Sigmoid colon (tissue), 7 donors: ENCODE measurements around the gene MBP. TPM values are rescaled to one million over a fixed set of nuclear protein-coding genes. Genes with fewer than 3 reads are reported as not detected.

ENCODE experiments used
- DNase-seq: peaks from one replicate; pipeline ENCODE4 v3.0.0-alpha.2; 2019
- H3K27ac ChIP-seq, 4 donors: fragments of 200-600 bp; sonication (generic); one replicate each; pipeline ENCODE4 v1.5.1; 2016 to 2019; ENCODE audit warnings: mild to moderate bottlenecking in 1 of 4
- H3K27me3 ChIP-seq, 3 donors: fragments of 200-600 bp; sonication (generic); one replicate each; pipeline ENCODE4 v1.5.1; 2019; ENCODE audit warnings: mild to moderate bottlenecking in 1 of 3
- H3K36me3 ChIP-seq, 4 donors: fragments of 200-600 bp; sonication (generic); one replicate each; pipeline ENCODE4 v1.5.1; 2016 to 2019
- H3K4me1 ChIP-seq, 4 donors: fragments of 200-600 bp; sonication (generic); one replicate each; pipeline ENCODE4 v1.5.1; 2017 to 2019
- H3K4me3 ChIP-seq, 4 donors: fragments of 200-600 bp; sonication (generic); one replicate each; pipeline ENCODE4 v1.5.1; 2017 to 2019; ENCODE audit warnings: mild to moderate bottlenecking in 2 of 4, moderate library complexity in 1 of 4
- H3K9me3 ChIP-seq, 4 donors: fragments of 200-600 bp in 3 of 4; sonication (generic) in 3 of 4; one replicate each; pipeline versions ENCODE4 v1.5.1 to v1.6.1; 2013 to 2019
- CTCF ChIP-seq, 4 experiments: fragments of 450-650 bp in 3 of 4; fragments of 200-600 bp in 1 of 4; IDR thresholded peaks; one replicate each; pipeline ENCODE4 v1.5.1; 2016 to 2019; ENCODE audit warnings: antibody characterized with exemption in 4 of 4, mild to moderate bottlenecking in 3 of 4, moderate library complexity in 2 of 4
- EP300 ChIP-seq, 4 donors: sonication (generic); formaldehyde crosslinking; IDR thresholded peaks; one replicate each; pipeline ENCODE4 v1.6.1; 2017; ENCODE audit warnings: antibody characterized with exemption in 4 of 4
- POLR2A ChIP-seq, 2 donors: fragments of 450-650 bp; IDR thresholded peaks; one replicate each; pipeline ENCODE4 v1.6.1; 2016; ENCODE audit warnings: antibody characterized with exemption in 2 of 2, mild to moderate bottlenecking in 2 of 2, moderate library complexity in 2 of 2
- POLR2AphosphoS5 ChIP-seq, 4 donors: sonication (generic); formaldehyde crosslinking; IDR thresholded peaks; one replicate each; pipeline ENCODE4 v1.6.1; 2017; ENCODE audit warnings: antibody characterized with exemption in 4 of 4
- WGBS, 2 donors: extraction: QIAGEN DNeasy Blood & Tissue Kit; methylation state at CpG; one replicate each; pipeline ENCODE4 v1.1.7; 2013; 5-methylcytosine and 5-hydroxymethylcytosine counted together
- intact Hi-C: fragments of 100-400 bp; cut with DNase I; formaldehyde crosslinking; loops from one replicate; pipeline ENCODE4 v1.15.1; 2023
- polyA plus RNA-seq, 3 donors: library from polyadenylated mRNA; stranded (reverse); fragments of 200-250 nt; gene quantifications; one replicate each; pipeline ENCODE4 v1.2.3, GENCODE V29; 2013
- total RNA-seq, 4 donors: library from RNA; depleted of rRNA; stranded (reverse); fragments of >200 nt; gene quantifications; one replicate each; pipeline ENCODE4 v1.1.0, GENCODE V29; 2016
- donor health status: healthy with polysubstance abuse.
- donor health status: Bipolar disorder and iron deficiency.
- donor health status: healthy.

MBP gene
- total and polyA plus RNA-seq, 7 donors = 18.3 to 30.7 (median 24.0) TPM

- 72 to 74% methylated on average over 5 of the region's 5 CpGs for WGBS, 2 donors
- intact Hi-C loops = loop anchor here (5.0 kb wide), 1 partner anchor 50 kb away; no protein-coding TSS in a partner anchor
- Histone ChIP-seq H3K36me3 (no peaks in the 10 kb centered on the region), H3K27ac (peak overlapping the region; percentile 53 to 74 (median 68)), H3K9me3 (no peaks in the 10 kb centered on the region), H3K4me3 (no peak overlapping the region), H3K4me1 (peaks cover 0 to 37% (median 31%) of the 10 kb centered on the region in 4 donors), H3K27me3 (no peaks in the 10 kb centered on the region)
- DNase-seq = no peak
- TF ChIP-seq EP300 (IDR thresholded peaks at IDR 0.05) (no peak), POLR2AphosphoS5 (IDR thresholded peaks at IDR 0.05) (no peak), CTCF (IDR thresholded peaks at IDR 0.05) (no peak), POLR2A (IDR thresholded peaks at IDR 0.05) (no peak)
Measured at GRCh38 chr18:77107292-77107691, 25.3 kb downstream of the MBP start.

GRCh38 chr18:77106331-77106730 lies 26.3 kb downstream of the MBP start:
- TF ChIP-seq CTCF (IDR thresholded peaks at IDR 0.05) (no peak), POLR2A (IDR thresholded peaks at IDR 0.05) (no peak), POLR2AphosphoS5 (IDR thresholded peaks at IDR 0.05) (no peak)
- intact Hi-C loops = loop anchor here (5.0 kb wide), 1 partner anchor 49 kb away; no protein-coding TSS in a partner anchor

GRCh38 chr18:77105680-77106079 lies 26.9 kb downstream of the MBP start:
- Histone ChIP-seq H3K27me3 (no peaks in the 10 kb centered on the region), H3K36me3 (no peaks in the 10 kb centered on the region), H3K4me1 (peaks cover 0 to 53% (median 46%) of the 10 kb centered on the region in 4 donors), H3K9me3 (no peaks in the 10 kb centered on the region), H3K4me3 (no peak overlapping the region), H3K27ac (peak overlapping the region in 1 of 4 donors; percentile 74)
- 36 to 81% methylated on average over 3 of the region's 3 CpGs for WGBS, 2 donors
- no peak for DNase-seq
- intact Hi-C loops = loop anchor here (5.0 kb wide), 1 partner anchor 48 kb away; no protein-coding TSS in a partner anchor
- TF ChIP-seq POLR2A (IDR thresholded peaks at IDR 0.05) (no peak), CTCF (IDR thresholded peaks at IDR 0.05) (no peak), POLR2AphosphoS5 (IDR thresholded peaks at IDR 0.05) (no peak), EP300 (IDR thresholded peaks at IDR 0.05) (no peak)

More at GRCh38 chr18:77106331-77106730, 26.3 kb downstream of the MBP start:
- DNase-seq = no peak
- Histone ChIP-seq H3K36me3 (no peaks in the 10 kb centered on the region), H3K27me3 (no peaks in the 10 kb centered on the region), H3K9me3 (no peaks in the 10 kb centered on the region), H3K4me3 (no peak overlapping the region), H3K27ac (peak overlapping the region in 2 of 4 donors; percentile 61 to 74), H3K4me1 (peaks cover 0 to 47% (median 40%) of the 10 kb centered on the region in 4 donors)
- 50 to 82% methylated on average over 15 of the region's 15 CpGs for WGBS, 2 donors

DNA sequence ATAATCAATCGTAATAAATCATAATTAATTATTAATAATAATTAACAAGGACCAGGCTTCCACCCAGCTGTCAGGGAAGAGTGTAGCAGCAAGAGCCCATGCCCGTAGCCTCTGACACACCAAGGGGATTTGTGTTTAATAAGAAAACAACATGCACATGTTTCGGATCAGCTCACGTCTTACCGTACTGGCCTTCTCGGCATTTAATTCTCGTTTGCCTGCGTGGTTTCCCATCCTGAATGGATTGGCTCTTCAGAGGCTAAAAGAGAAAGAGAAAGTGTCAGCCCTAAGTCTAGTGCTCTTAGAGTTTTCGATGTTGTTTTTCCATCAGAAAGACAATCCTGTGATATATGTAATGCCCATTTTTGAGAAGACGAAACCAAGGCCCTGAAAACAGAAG lies 27.6 kb downstream of the MBP start:
- no peak overlapping the region for H3K4me3 ChIP-seq
- intact Hi-C loops = loop anchor here (5.0 kb wide), 1 partner anchor 48 kb away; no protein-coding TSS in a partner anchor
- TF ChIP-seq EP300 (IDR thresholded peaks at IDR 0.05) (no peak), CTCF (IDR thresholded peaks at IDR 0.05) (no peak), POLR2AphosphoS5 (IDR thresholded peaks at IDR 0.05) (no peak)
- H3K27ac ChIP-seq = peak overlapping the region in 2 of 4 donors; percentile 24 to 74
- H3K9me3 ChIP-seq = no peaks in the 10 kb centered on the region
- DNase-seq = no peak
- H3K36me3 ChIP-seq = no peaks in the 10 kb centered on the region
- H3K4me1 ChIP-seq = peaks cover 0 to 55% (median 48%) of the 10 kb centered on the region in 4 donors
- H3K27me3 ChIP-seq = no peaks in the 10 kb centered on the region
- WGBS, 2 donors = 78 to 81% methylated on average over 10 of the region's 10 CpGs
